ENCODE results near the gene DCAF8. TPM values are rescaled to one million over a fixed set of nuclear protein-coding genes. Genes with fewer than 3 reads are reported as not detected.
A peak's percentile ranks its signal among the peaks of the same experiment; 100 is the strongest.

The DCAF8 gene
- total and polyA plus RNA-seq, 2 of the 4 experiments (the other 2 are of a cell fraction) = 83.3 to 83.8 TPM

DNA sequence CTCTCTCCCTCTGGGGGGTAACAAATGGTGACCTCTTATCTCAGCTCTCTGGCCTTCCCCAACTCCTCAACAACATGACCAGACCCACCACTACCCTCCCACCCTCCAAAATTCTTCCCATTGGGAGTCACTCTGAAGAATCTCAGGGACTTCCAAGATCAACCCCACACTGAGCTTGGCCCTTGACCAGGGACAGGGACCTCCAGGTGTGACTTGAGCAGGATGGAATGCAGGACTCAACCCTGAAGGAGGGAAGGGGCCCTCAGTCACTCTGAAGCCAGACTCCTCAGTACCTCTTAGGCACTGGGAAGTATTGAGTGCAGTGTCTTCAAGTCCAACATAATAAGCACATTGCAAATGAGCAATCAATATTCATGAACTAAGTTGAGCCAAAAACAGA, 70.1 kb downstream of the DCAF8 start:
- Histone ChIP-seq H2BK5ac (ENCODE audit: low read depth, low read length, poor library complexity, severe bottlenecking) (no peak overlapping the region), H3K27ac (ENCODE audit: insufficient read depth, low read length) (no peak overlapping the region), H4K8ac (ENCODE audit: low read depth in 2 of 2, low read length in 2 of 2) (no peak overlapping the region), H3K4me3 (ENCODE audit: insufficient read depth, low read depth, low read length) (no peak overlapping the region), H2BK15ac (ENCODE audit: low read depth, low read length) (no peak overlapping the region), H3K9me3 (ENCODE audit: control insufficient read depth, insufficient read depth, low read length) (no peaks in the 10 kb centered on the region), H2AFZ (replicated peaks; ENCODE audit: low read length, poor library complexity) (peak overlapping the region; percentile 45), H3K14ac (replicated peaks; ENCODE audit: low read depth, low read length) (no peak overlapping the region), H3K36me3 (ENCODE audit: control insufficient read depth, insufficient read depth, low read length) (no peaks in the 10 kb centered on the region), H3K23ac (ENCODE audit: low read depth, low read length) (no peak overlapping the region), H3K4ac (ENCODE audit: low read depth, low read length) (no peak overlapping the region), H4K5ac (ENCODE audit: low read depth, low read length) (no peak overlapping the region), H3K18ac (ENCODE audit: low read depth, low read length) (no peak overlapping the region), H2BK20ac (ENCODE audit: low read depth, low read length) (no peak overlapping the region), H3K56ac (ENCODE audit: extremely low read depth, insufficient read depth, low read length) (no peak overlapping the region), H3K4me1 (ENCODE audit: control insufficient read depth, insufficient read depth, low read length) (peaks cover 4% of the 10 kb centered on the region), H3K9ac (ENCODE audit: low read depth, low read length) (no peak overlapping the region), H4K20me1 (ENCODE audit: insufficient read depth, low read length) (no peaks in the 10 kb centered on the region), H4K91ac (ENCODE audit: insufficient read depth, low read depth, low read length) (no peak overlapping the region), H3K27me3 (ENCODE audit: control insufficient read depth, insufficient read depth, low read length) (peaks cover 8% of the 10 kb centered on the region; the same call in 1 of the 2 replicates), H2AK9ac (replicated peaks; ENCODE audit: low read depth, low read length, poor library complexity) (peak overlapping the region; percentile 84), H3K9me1 (ENCODE audit: insufficient read depth, low read length) (peaks cover 13% of the 10 kb centered on the region; the same call in 1 of the 2 replicates), H3K4me2 (ENCODE audit: low read depth, low read length) (no peak overlapping the region), H3K79me1 (ENCODE audit: low read depth in 1 of 2, low read length in 2 of 2) (no peaks in the 10 kb centered on the region), H2BK120ac (ENCODE audit: low read depth, low read length) (no peak overlapping the region), H2AK5ac (ENCODE audit: low read depth, low read length) (peak overlapping the region; percentile 43; the same call in 1 of the 2 replicates)
- dilution Hi-C loops (cut with HindIII; ENCODE audit: low sequenced_read_pairs, unreplicated experiment) (no loop called here), intact Hi-C loops (cut with micrococcal nuclease) (loop anchor here (2.0 to 5.0 kb wide), 2 partner anchors 55 to 93 kb away; partner anchors contain the start of gene PEX19), in situ Hi-C loops (cut with MboI; ENCODE audit: low sequenced_read_pairs) (loop anchor here (25.0 kb wide), 1 partner anchor 420 kb away; no protein-coding TSS in a partner anchor)
- no peak for ATAC-seq (ENCODE audit: low read depth)
- ChIA-PET CTCF (interaction anchor here (1.5 to 3.2 kb wide), 3 partner anchors 28 to 90 kb away, joined by 5 to 63 read pairs (median 17); no protein-coding TSS in a partner anchor), POLR2A (ENCODE audit: unreplicated experiment) (no interaction called here)
- no TSS peak for BruUV-seq (replicated peaks)
- no peak for DNase-seq
- no peak for TF ChIP-seq NFE2L2 (IDR thresholded peaks at IDR 0.05; ENCODE audit: low read depth, low read length)
- TF ChIP-seq, protein P1, sequence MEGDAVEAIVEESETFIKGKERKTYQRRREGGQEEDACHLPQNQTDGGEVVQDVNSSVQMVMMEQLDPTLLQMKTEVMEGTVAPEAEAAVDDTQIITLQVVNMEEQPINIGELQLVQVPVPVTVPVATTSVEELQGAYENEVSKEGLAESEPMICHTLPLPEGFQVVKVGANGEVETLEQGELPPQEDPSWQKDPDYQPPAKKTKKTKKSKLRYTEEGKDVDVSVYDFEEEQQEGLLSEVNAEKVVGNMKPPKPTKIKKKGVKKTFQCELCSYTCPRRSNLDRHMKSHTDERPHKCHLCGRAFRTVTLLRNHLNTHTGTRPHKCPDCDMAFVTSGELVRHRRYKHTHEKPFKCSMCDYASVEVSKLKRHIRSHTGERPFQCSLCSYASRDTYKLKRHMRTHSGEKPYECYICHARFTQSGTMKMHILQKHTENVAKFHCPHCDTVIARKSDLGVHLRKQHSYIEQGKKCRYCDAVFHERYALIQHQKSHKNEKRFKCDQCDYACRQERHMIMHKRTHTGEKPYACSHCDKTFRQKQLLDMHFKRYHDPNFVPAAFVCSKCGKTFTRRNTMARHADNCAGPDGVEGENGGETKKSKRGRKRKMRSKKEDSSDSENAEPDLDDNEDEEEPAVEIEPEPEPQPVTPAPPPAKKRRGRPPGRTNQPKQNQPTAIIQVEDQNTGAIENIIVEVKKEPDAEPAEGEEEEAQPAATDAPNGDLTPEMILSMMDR (conservative IDR thresholded peaks at IDR 0.05; ENCODE audit: low read depth, low read length) = no peak
- no peak for TF ChIP-seq POLR2A (IDR thresholded peaks at IDR 0.05; ENCODE audit: low read depth, low read length)
- TF ChIP-seq RFX5 (IDR thresholded peaks at IDR 0.05; ENCODE audit: low read depth, low read length) = no peak
- no peak for TF ChIP-seq MAFK (IDR thresholded peaks at IDR 0.05; ENCODE audit: low read depth, low read length)
- TF ChIP-seq RAD21 (IDR thresholded peaks at IDR 0.05; ENCODE audit: low read length) = no peak
- TF ChIP-seq MAZ (IDR thresholded peaks at IDR 0.05; ENCODE audit: borderline replicate concordance, low read depth, low read length) = no peak
- TF ChIP-seq, protein P2, sequence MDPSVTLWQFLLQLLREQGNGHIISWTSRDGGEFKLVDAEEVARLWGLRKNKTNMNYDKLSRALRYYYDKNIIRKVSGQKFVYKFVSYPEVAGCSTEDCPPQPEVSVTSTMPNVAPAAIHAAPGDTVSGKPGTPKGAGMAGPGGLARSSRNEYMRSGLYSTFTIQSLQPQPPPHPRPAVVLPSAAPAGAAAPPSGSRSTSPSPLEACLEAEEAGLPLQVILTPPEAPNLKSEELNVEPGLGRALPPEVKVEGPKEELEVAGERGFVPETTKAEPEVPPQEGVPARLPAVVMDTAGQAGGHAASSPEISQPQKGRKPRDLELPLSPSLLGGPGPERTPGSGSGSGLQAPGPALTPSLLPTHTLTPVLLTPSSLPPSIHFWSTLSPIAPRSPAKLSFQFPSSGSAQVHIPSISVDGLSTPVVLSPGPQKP (IDR thresholded peaks at IDR 0.05; ENCODE audit: borderline replicate concordance, low read depth, low read length) = no peak
- TF ChIP-seq, protein P3, sequence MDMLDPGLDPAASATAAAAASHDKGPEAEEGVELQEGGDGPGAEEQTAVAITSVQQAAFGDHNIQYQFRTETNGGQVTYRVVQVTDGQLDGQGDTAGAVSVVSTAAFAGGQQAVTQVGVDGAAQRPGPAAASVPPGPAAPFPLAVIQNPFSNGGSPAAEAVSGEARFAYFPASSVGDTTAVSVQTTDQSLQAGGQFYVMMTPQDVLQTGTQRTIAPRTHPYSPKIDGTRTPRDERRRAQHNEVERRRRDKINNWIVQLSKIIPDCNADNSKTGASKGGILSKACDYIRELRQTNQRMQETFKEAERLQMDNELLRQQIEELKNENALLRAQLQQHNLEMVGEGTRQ (IDR thresholded peaks at IDR 0.05; ENCODE audit: low read depth, low read length) = no peak
- no peak for TF ChIP-seq RCOR1 (IDR thresholded peaks at IDR 0.05; ENCODE audit: insufficient replicate concordance, low read length)
- TF ChIP-seq MXI1 (IDR thresholded peaks at IDR 0.05; ENCODE audit: borderline replicate concordance, low read depth, low read length) = no peak
- TF ChIP-seq CHD1 (IDR thresholded peaks at IDR 0.05; ENCODE audit: low read depth, low read length) = no peak
- no peak for TF ChIP-seq CEBPB (IDR thresholded peaks at IDR 0.05; ENCODE audit: low read depth, low read length)
- no peak for TF ChIP-seq SMC3 (IDR thresholded peaks at IDR 0.05; ENCODE audit: low read depth, low read length)

Data from IMR-90 (cell line).